Panc1 (cell line): ENCODE results near the gene SLC44A4.

Experiments used
- CTCF ChIP-seq: fragments of 450-650 bp; IDR thresholded peaks from 2 replicates; pipeline ENCODE4 v1.5.1; 2017; ENCODE audit warnings: mild to moderate bottlenecking
- POLR2AphosphoS5 ChIP-seq: IDR thresholded peaks from 2 replicates; pipeline ENCODE4 v1.6.1; 2012; ENCODE audit warnings: mild to moderate bottlenecking, low read depth, low read length, moderate library complexity
- REST ChIP-seq, 2 experiments: IDR thresholded peaks; 2 replicates each; pipeline ENCODE4 v1.6.1; 2011 to 2012; ENCODE audit warnings: low read depth in 2 of 2, control low read depth in 1 of 2, low read length in 1 of 2, mild to moderate bottlenecking in 1 of 2, moderate library complexity in 1 of 2; ENCODE audit not compliant: insufficient read depth in 1 of 2

GRCh38 chr6:31915351-31915750 is 36.6 kb upstream of the SLC44A4 start:
- TF ChIP-seq CTCF (no peak), REST (IDR thresholded peaks at IDR 0.05; ENCODE audit: insufficient read depth in 1 of 2, low read depth in 2 of 2, low read length in 1 of 2) (no peak), POLR2AphosphoS5 (no peak)
